ENCODE results near the gene MPZL3. TPM values are rescaled to one million over a fixed set of nuclear protein-coding genes. Genes with fewer than 3 reads are reported as not detected.

MPZL3 gene
- total and polyA plus RNA-seq, 2 experiments from 2014 or later, result 0.92 to 2.9 TPM

GRCh38 chr11:118211006-118211405 lies 41.2 kb downstream of the MPZL3 start:
- TF ChIP-seq ZNF462 (CRISPR knock-in tag; IDR thresholded peaks at IDR 0.05), result 0 out of 2 replicates have a peak, but pooled peaks have one; percentile 21
- TF ChIP-seq CREB1 (CRISPR knock-in tag; IDR thresholded peaks at IDR 0.05; ENCODE audit: low read depth), result peak; percentile 10; the same call in 1 of the 2 replicates
- TF ChIP-seq JUNB (IDR thresholded peaks at IDR 0.05; ENCODE audit: unreplicated experiment), result no peak
- H3K9me3 Mint-ChIP-seq, result no peaks in the 10 kb centered on the region
- Histone ChIP-seq H4K20me1 (replicated peaks; ENCODE audit: insufficient read depth) (no peaks in the 10 kb centered on the region), H3K9me2 (ENCODE audit: insufficient read depth) (peaks cover 4% of the 10 kb centered on the region; the same call in 1 of the 2 replicates), H3K4me3 (no peak overlapping the region), H3K27me3 (ENCODE audit: insufficient read depth) (no peaks in the 10 kb centered on the region), H3K27ac (ENCODE audit: low read depth) (peak overlapping the region; percentile 47; the same call in 1 of the 2 replicates), H3K4me1 (ENCODE audit: insufficient read depth) (peaks cover 48% of the 10 kb centered on the region), H3K36me3 (ENCODE audit: insufficient read depth) (no peaks in the 10 kb centered on the region), H3K4me2 (peak overlapping the region; percentile 34), H3F3A (replicated peaks; ENCODE audit: low read depth) (no peaks in the 10 kb centered on the region), H2AFZ (no peak overlapping the region), H3K79me2 (replicated peaks; ENCODE audit: insufficient read depth) (no peaks in the 10 kb centered on the region)
- peak overlapping the region; percentile 5; the same call in 1 of the 3 replicates for H3K4me3 Mint-ChIP-seq
- H3K36me3 Mint-ChIP-seq (ENCODE audit: low read depth), result no peaks in the 10 kb centered on the region
- H3K4me1 Mint-ChIP-seq, result peaks cover 52% of the 10 kb centered on the region
- DNase-seq (ENCODE audit: low spot score) (peak; percentile 77), ATAC-seq (peak; percentile 83)
- H3K27me3 Mint-ChIP-seq (ENCODE audit: insufficient read depth, low read depth, poor library complexity), result peaks cover 20% of the 10 kb centered on the region
- H3K27ac Mint-ChIP-seq, result peak overlapping the region; percentile 24; the same call in 1 of the 2 replicates

- Histone ChIP-seq H3K27ac (ENCODE audit: low read depth) (no peak overlapping the region), H2AFZ (peak overlapping the region; percentile 92; the same call in 1 of the 2 replicates), H3K4me1 (ENCODE audit: insufficient read depth) (peaks cover 48% of the 10 kb centered on the region), H3K36me3 (ENCODE audit: insufficient read depth) (no peaks in the 10 kb centered on the region), H3K4me2 (peak overlapping the region; percentile 34), H3K9me2 (ENCODE audit: insufficient read depth) (peaks cover 4% of the 10 kb centered on the region; the same call in 1 of the 2 replicates), H3K79me2 (replicated peaks; ENCODE audit: insufficient read depth) (no peaks in the 10 kb centered on the region), H4K20me1 (replicated peaks; ENCODE audit: insufficient read depth) (no peaks in the 10 kb centered on the region), H3K27me3 (ENCODE audit: insufficient read depth) (no peaks in the 10 kb centered on the region), H3K4me3 (no peak overlapping the region), H3F3A (replicated peaks; ENCODE audit: low read depth) (no peaks in the 10 kb centered on the region)
- H3K27me3 Mint-ChIP-seq (ENCODE audit: insufficient read depth, low read depth, poor library complexity), result peaks cover 20% of the 10 kb centered on the region
- DNase-seq (ENCODE audit: low spot score), result no peak
- no peak overlapping the region for H3K27ac Mint-ChIP-seq
- peak; percentile 10; the same call in 2 of the 3 replicates for ATAC-seq
- H3K9me3 Mint-ChIP-seq, result no peaks in the 10 kb centered on the region
- H3K4me3 Mint-ChIP-seq, result no peak overlapping the region
- peaks cover 52% of the 10 kb centered on the region for H3K4me1 Mint-ChIP-seq
- H3K36me3 Mint-ChIP-seq (ENCODE audit: low read depth), result no peaks in the 10 kb centered on the region
- TF ChIP-seq CREB1 (CRISPR knock-in tag; IDR thresholded peaks at IDR 0.05; ENCODE audit: low read depth), result no peak
- TF ChIP-seq ZNF462 (CRISPR knock-in tag; IDR thresholded peaks at IDR 0.05), result no peak
- TF ChIP-seq POLR2AphosphoS5 (IDR thresholded peaks at IDR 0.05; ENCODE audit: low read depth), result no peak
These were observed 41.8 kb downstream of the MPZL3 start for GRCh38 chr11:118210323-118210722.

Data from GM23338 (cell line).